ENCODE results near the gene CNBP. TPM values are rescaled to one million over a fixed set of nuclear protein-coding genes. Genes with fewer than 3 reads are reported as not detected.

CNBP gene
- total and polyA plus RNA-seq, 2 of the 13 experiments (the other 11 are each of a cell fraction or from before 2014, with no cell fraction given) = 282 to 354 TPM

- TF ChIP-seq ZNF281 (CRISPR knock-in tag; IDR thresholded peaks at IDR 0.05; ENCODE audit: borderline replicate concordance) (0 out of 2 replicates have a peak, but pooled peaks have one; percentile 5), SPEN (CRISPR knock-in tag; IDR thresholded peaks at IDR 0.05; ENCODE audit: low read depth) (peak; percentile 71), ATAD3A (CRISPR knock-in tag; IDR thresholded peaks at IDR 0.05) (no peak), ZNF280B (CRISPR knock-in tag; IDR thresholded peaks at IDR 0.05; ENCODE audit: borderline replicate concordance) (no peak), ZNF510 (CRISPR knock-in tag; IDR thresholded peaks at IDR 0.05; ENCODE audit: low read depth) (peak; percentile 65; the same call in 1 of the 2 replicates), ZNF670 (CRISPR knock-in tag; IDR thresholded peaks at IDR 0.05; ENCODE audit: borderline replicate concordance) (peak; percentile 74; the same call in 1 of the 2 replicates), HOMEZ (CRISPR knock-in tag; IDR thresholded peaks at IDR 0.05; ENCODE audit: low read depth) (no peak), ELF4 (CRISPR knock-in tag; IDR thresholded peaks at IDR 0.05; ENCODE audit: borderline replicate concordance) (peak; percentile 89), ZSCAN5A (CRISPR knock-in tag; IDR thresholded peaks at IDR 0.05; ENCODE audit: borderline replicate concordance) (peak; percentile 83; the same call in 1 of the 2 replicates), SRSF9 (IDR thresholded peaks at IDR 0.05; ENCODE audit: borderline replicate concordance, insufficient read depth, low read depth, low read length, poor library complexity, severe bottlenecking) (no peak), ZNF441 (CRISPR knock-in tag; IDR thresholded peaks at IDR 0.05; ENCODE audit: borderline replicate concordance) (no peak), ZNF607 (CRISPR knock-in tag; IDR thresholded peaks at IDR 0.05; ENCODE audit: borderline replicate concordance) (no peak; the same call in 1 of the 2 replicates), ZNF44 (CRISPR knock-in tag; IDR thresholded peaks at IDR 0.05) (no peak; the same call in 1 of the 2 replicates), FOXM1 (CRISPR knock-in tag; IDR thresholded peaks at IDR 0.05) (no peak), HNF4A (CRISPR knock-in tag; IDR thresholded peaks at IDR 0.05) (peak; percentile 18; the same call in 1 of the 2 replicates), ZNF672 (CRISPR knock-in tag; IDR thresholded peaks at IDR 0.05) (no peak), PLRG1 (conservative IDR thresholded peaks at IDR 0.05) (no peak), BRD4 (CRISPR knock-in tag; IDR thresholded peaks at IDR 0.05) (no peak), ZNF24 (IDR thresholded peaks at IDR 0.05) (no peak), HOXD1 (CRISPR knock-in tag; IDR thresholded peaks at IDR 0.05) (peak; percentile 52; the same call in 1 of the 2 replicates), ZNF580 (CRISPR knock-in tag; IDR thresholded peaks at IDR 0.05; ENCODE audit: borderline replicate concordance, low read depth) (peak; percentile 49; the same call in 1 of the 2 replicates)
These were observed 22.5 kb downstream of the CNBP start, which contains the start of gene ISY1 (continued) for GRCh38 chr3:129160891-129161859.

Data from HepG2 (cell line).